ENCODE data around the gene TMEM175.

TMEM175 gene

GRCh38 chr4:948101-948935, 16.1 kb downstream of the TMEM175 start:
- no peak for DNase-seq

- DNase-seq, result no peak
These were observed 16.7 kb downstream of the TMEM175 start for GRCh38 chr4:948936-949300.

GRCh38 chr4:949656-950055, 17.4 kb downstream of the TMEM175 start:
- DNase-seq, result no peak

- no peak for DNase-seq
These were observed 18.1 kb downstream of the TMEM175 start for GRCh38 chr4:950136-951020.

- DNase-seq, result no peak
These were observed 18.9 kb downstream of the TMEM175 start for GRCh38 chr4:951186-951585.

GRCh38 chr4:951594-952468, 19.6 kb downstream of the TMEM175 start:
- DNase-seq, result no peak

GRCh38 chr4:952881-953573, 20.8 kb downstream of the TMEM175 start:
- no peak for DNase-seq

- no peak for DNase-seq
These were observed 21.3 kb downstream of the TMEM175 start for GRCh38 chr4:953574-953915.

- DNase-seq, result no peak
These were observed 22.2 kb downstream of the TMEM175 start for GRCh38 chr4:954211-955020.

GRCh38 chr4:955161-955921, 23.1 kb downstream of the TMEM175 start:
- DNase-seq, result no peak

- no peak for DNase-seq
These were observed 23.7 kb downstream of the TMEM175 start for GRCh38 chr4:955931-956381.

GRCh38 chr4:956531-957230, 24.4 kb downstream of the TMEM175 start:
- DNase-seq, result no peak

- no peak for DNase-seq
These were observed 24.9 kb downstream of the TMEM175 start for GRCh38 chr4:957231-957580.

- DNase-seq, result no peak
These were observed 25.5 kb downstream of the TMEM175 start for GRCh38 chr4:957581-958313.

- no peak for DNase-seq
These were observed 26.0 kb downstream of the TMEM175 start for GRCh38 chr4:958314-958665.

GRCh38 chr4:958696-959337, 26.6 kb downstream of the TMEM175 start:
- DNase-seq, result no peak

GRCh38 chr4:959338-960139, 27.3 kb downstream of the TMEM175 start:
- DNase-seq, result no peak

GRCh38 chr4:960140-960635, 27.9 kb downstream of the TMEM175 start:
- DNase-seq, result no peak
